ENCODE results near the gene CLDN15.
A peak's percentile ranks its signal among the peaks of the same experiment; 100 is the strongest.
"Not testable (repeated sequence)": the region's sequence is repeated elsewhere in the genome, so short reads cannot be mapped to it uniquely, and the experiment has no call there.

CLDN15 gene

DNA sequence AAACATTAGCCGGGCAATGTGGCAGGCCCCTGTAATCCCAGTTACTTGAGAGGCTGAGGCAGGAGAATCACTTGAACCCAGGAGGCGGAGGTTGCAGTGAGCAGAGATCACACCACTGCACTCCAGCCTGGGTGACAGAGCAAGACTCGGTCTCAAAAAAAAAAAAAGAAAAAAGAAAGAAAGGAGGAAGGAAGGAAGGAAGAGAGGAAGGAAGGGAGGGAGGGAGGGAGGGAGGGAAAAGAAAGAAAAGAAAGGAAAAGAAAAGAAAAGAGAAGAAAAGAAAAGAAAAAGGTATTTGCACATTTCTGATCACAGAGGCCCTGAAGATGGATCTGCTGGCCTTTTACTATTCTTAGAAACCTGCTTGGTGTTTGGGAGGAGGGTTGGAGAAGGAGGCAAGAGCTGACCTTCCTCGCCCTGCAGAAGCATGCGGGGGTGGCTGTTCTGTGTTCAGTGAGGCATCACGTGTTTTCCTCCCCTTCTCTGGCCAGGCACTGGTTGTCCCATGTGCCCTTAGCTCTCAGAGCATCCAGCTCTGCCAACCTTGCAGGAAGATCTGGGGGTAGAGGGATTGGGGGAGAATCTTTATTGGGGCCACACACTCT, 26.6 kb upstream of the CLDN15 start:
- not testable (repeated sequence) for H3K27me3 ChIP-seq (ENCODE audit: control insufficient read depth, insufficient read depth, low read length); H3K9ac ChIP-seq (ENCODE audit: low read length); H3K9me3 ChIP-seq (ENCODE audit: control insufficient read depth, low read length); H3K4me1 ChIP-seq (ENCODE audit: control insufficient read depth, insufficient read depth, low read length); H3K36me3 ChIP-seq (ENCODE audit: control insufficient read depth, insufficient read depth, low read length); H3K4me3 ChIP-seq (ENCODE audit: low read length)

DNA sequence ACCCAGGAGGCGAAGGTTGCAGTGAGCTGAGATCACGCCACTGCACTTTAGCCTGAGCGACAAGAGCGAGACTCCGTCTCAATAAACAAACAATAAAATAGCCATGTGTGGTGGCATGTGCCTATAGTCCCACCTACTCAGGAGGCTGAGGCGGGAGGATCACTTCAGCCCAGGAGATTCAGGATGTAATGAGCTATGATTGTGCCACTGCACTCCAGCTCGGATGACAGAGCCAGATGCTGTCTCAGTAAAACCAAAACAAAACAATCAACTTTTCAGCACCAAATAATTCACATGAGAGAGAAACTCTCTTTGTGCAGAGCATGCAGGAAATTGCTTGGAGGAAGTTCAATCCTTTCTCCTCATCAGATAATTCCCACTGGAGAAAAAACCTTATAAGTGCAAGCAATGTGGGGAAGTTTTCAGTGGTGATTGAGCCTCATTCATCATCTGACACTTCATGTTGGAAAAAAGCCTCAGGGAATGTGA, 20.7 kb upstream of the CLDN15 start:
- Histone ChIP-seq H3K27me3 (ENCODE audit: control insufficient read depth, insufficient read depth, low read length) (no peaks in the 10 kb centered on the region), H3K4me1 (ENCODE audit: control insufficient read depth, insufficient read depth, low read length) (no peaks in the 10 kb centered on the region), H3K4me3 (ENCODE audit: low read length) (no peak overlapping the region), H3K9ac (ENCODE audit: low read length) (no peak overlapping the region), H3K36me3 (ENCODE audit: control insufficient read depth, insufficient read depth, low read length) (no peaks in the 10 kb centered on the region), H3K9me3 (ENCODE audit: control insufficient read depth, low read length) (no peaks in the 10 kb centered on the region)

DNA sequence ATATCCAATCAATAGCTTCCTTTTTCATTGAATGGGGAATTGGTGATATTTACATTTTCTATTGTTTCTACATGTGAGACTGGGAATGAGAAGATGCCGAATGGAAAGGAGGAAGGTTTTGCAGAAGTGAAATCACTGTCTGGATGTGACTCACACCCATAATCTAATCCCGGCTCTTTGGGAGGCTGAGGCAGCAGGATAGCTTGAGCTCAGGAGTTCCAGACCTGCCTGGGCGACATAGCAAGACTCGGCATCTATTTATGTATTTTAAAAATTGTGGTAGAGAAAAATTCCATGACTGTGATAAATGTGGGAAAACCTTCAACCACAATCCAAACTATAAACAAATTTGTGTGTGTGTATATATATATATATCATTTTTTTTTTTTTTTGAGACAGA, 18.2 kb upstream of the CLDN15 start:
- H3K4me3 ChIP-seq (ENCODE audit: low read length): no peak overlapping the region
- H3K9ac ChIP-seq (ENCODE audit: low read length): no peak overlapping the region
- H3K9me3 ChIP-seq (ENCODE audit: control insufficient read depth, low read length): no peaks in the 10 kb centered on the region
- H3K27me3 ChIP-seq (ENCODE audit: control insufficient read depth, insufficient read depth, low read length): no peaks in the 10 kb centered on the region
- H3K4me1 ChIP-seq (ENCODE audit: control insufficient read depth, insufficient read depth, low read length): peaks cover 5% of the 10 kb centered on the region
- no peaks in the 10 kb centered on the region for H3K36me3 ChIP-seq (ENCODE audit: control insufficient read depth, insufficient read depth, low read length)

DNA sequence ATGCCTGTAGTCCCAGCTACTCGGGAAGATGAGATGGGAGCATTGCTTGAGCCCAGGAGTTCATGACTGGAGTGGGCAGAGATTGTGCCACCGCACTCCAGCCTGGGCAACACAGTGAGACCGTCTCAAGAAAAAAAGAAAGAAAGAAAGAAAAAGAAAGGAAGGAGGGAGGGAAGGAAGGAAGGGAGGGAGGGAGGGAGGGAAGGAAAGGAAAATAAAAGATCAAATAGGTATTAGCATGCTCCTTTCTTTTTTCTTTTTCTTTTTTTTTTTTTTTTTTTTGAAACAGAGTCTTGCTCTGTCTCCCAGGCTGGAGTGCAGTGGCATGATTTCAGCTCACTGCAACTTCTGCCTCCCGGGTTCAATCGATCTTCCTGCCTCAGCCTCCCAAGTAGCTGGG, 15.6 kb upstream of the CLDN15 start:
- H3K36me3 ChIP-seq (ENCODE audit: control insufficient read depth, insufficient read depth, low read length); H3K27me3 ChIP-seq (ENCODE audit: control insufficient read depth, insufficient read depth, low read length); H3K4me3 ChIP-seq (ENCODE audit: low read length); H3K9ac ChIP-seq (ENCODE audit: low read length); H3K4me1 ChIP-seq (ENCODE audit: control insufficient read depth, insufficient read depth, low read length); H3K9me3 ChIP-seq (ENCODE audit: control insufficient read depth, low read length): not testable (repeated sequence)

DNA sequence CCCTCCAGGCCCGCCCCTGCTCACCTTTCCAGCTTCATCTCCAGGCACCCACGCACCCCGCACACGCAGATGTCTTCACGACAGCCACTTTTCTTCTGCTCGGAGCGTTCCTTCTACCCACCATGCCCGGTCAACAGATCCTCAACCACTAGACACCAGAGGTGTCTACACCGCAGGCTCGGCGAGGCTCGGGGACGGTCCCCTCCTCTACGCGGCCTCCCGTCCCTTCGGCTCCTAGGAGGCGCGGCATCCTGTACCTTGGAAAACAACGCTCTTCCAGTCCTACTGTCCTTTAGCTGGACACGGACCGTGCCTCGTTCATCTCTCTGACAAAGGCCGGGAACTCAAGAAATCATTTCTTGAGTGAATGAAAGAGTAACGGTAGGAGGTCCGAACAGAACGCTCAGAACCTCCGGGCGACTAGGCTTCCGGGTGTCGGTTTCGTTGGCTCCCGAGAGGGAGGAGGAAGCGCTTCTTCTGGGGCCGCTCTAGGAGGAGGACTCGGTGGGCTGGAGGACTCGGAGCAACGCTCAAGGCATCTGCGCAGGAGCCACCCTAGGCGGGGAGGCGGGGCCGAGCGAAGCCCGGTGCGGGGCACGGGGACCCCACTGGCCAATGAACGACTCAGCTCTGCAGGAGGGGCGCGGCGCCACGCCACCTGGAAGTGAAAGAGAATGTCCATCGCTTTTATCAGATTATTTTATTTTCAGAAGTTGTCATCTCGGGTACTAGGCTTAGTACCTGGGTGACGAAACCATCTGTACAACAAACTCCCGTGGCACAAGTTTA, 14.5 kb upstream of the CLDN15 start:
- Histone ChIP-seq H3K36me3 (ENCODE audit: control insufficient read depth, insufficient read depth, low read length) (no peaks in the 10 kb centered on the region), H3K27me3 (ENCODE audit: control insufficient read depth, insufficient read depth, low read length) (no peaks in the 10 kb centered on the region), H3K4me1 (ENCODE audit: control insufficient read depth, insufficient read depth, low read length) (peaks cover 10% of the 10 kb centered on the region), H3K4me3 (ENCODE audit: low read length) (peak overlapping the region; percentile 82), H3K9ac (ENCODE audit: low read length) (peak overlapping the region; percentile 84), H3K9me3 (ENCODE audit: control insufficient read depth, low read length) (no peaks in the 10 kb centered on the region)

DNA sequence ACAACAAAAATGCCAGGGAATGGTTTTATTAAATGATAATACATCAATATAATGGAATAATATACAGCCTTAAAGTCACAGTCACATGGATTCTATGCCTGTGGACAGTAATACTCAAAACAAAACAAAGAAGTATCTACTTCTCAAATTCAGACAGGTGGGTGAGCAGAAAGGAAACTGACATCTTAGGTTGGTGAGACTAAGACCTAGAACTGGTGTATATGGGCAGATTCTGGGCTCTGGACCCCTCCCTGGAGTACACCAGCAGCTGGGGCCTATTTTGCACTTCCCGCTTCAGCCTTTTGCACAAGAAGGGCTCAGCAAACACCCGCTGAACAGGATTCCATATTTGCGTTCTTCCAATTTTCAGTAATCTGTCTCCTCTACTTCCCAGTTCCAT, 12.7 kb upstream of the CLDN15 start:
- no peaks in the 10 kb centered on the region for H3K36me3 ChIP-seq (ENCODE audit: control insufficient read depth, insufficient read depth, low read length)
- H3K4me1 ChIP-seq (ENCODE audit: control insufficient read depth, insufficient read depth, low read length): peaks cover 17% of the 10 kb centered on the region
- H3K4me3 ChIP-seq (ENCODE audit: low read length): no peak overlapping the region
- no peaks in the 10 kb centered on the region for H3K27me3 ChIP-seq (ENCODE audit: control insufficient read depth, insufficient read depth, low read length)
- no peaks in the 10 kb centered on the region for H3K9me3 ChIP-seq (ENCODE audit: control insufficient read depth, low read length)
- H3K9ac ChIP-seq (ENCODE audit: low read length): no peak overlapping the region

DNA sequence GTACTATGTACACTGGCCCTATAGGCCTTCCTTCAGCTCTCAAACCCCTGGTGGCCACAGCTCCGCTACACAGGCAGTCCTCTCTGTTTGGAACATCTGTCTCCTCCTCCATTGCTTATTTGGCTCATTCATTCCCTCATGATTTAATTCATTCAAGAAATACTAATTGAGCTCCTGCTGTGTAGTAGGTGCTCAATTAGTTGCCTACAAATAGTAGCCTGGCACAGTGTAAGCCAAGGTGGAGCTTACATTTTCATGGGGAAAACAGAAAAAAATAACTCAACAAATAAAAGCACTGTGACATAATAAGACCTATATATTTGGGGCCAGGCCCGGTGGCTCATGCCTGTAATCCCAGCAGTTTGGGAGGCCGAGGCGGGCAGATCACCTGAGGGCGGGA, 10.7 kb upstream of the CLDN15 start:
- Histone ChIP-seq H3K36me3 (ENCODE audit: control insufficient read depth, insufficient read depth, low read length) (no peaks in the 10 kb centered on the region), H3K4me1 (ENCODE audit: control insufficient read depth, insufficient read depth, low read length) (peaks cover 28% of the 10 kb centered on the region), H3K9me3 (ENCODE audit: control insufficient read depth, low read length) (no peaks in the 10 kb centered on the region), H3K9ac (ENCODE audit: low read length) (no peak overlapping the region), H3K27me3 (ENCODE audit: control insufficient read depth, insufficient read depth, low read length) (no peaks in the 10 kb centered on the region), H3K4me3 (ENCODE audit: low read length) (no peak overlapping the region)

DNA sequence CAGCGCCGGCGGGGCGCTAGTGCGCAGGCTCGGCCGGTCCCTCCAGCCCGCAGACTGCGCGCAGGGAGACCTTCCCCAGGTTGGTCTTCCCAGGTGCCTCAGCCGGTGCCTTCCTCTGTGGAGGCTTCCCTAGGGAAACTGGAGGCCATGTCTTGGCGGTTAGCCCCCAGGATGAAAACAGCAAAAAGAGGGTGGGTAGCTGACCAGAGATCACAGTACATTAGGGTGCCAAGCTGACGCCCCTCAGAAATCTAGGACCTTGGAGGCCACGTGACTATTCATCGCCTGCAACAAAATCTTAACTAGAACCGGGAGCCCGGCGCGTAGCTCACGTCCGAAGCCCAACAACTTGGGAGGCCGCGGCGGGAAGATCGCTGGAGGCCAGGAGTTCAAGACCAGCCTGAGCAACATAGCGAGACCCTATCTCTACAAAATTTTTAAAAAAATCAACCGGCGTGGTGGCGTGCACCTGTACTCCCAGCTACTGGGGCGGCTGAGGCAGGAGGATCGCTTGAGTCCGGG, 7.6 kb upstream of the CLDN15 start:
- Histone ChIP-seq H3K9ac (ENCODE audit: low read length) (peak overlapping the region; percentile 85), H3K4me1 (ENCODE audit: control insufficient read depth, insufficient read depth, low read length) (peaks cover 29% of the 10 kb centered on the region), H3K36me3 (ENCODE audit: control insufficient read depth, insufficient read depth, low read length) (no peaks in the 10 kb centered on the region)

DNA sequence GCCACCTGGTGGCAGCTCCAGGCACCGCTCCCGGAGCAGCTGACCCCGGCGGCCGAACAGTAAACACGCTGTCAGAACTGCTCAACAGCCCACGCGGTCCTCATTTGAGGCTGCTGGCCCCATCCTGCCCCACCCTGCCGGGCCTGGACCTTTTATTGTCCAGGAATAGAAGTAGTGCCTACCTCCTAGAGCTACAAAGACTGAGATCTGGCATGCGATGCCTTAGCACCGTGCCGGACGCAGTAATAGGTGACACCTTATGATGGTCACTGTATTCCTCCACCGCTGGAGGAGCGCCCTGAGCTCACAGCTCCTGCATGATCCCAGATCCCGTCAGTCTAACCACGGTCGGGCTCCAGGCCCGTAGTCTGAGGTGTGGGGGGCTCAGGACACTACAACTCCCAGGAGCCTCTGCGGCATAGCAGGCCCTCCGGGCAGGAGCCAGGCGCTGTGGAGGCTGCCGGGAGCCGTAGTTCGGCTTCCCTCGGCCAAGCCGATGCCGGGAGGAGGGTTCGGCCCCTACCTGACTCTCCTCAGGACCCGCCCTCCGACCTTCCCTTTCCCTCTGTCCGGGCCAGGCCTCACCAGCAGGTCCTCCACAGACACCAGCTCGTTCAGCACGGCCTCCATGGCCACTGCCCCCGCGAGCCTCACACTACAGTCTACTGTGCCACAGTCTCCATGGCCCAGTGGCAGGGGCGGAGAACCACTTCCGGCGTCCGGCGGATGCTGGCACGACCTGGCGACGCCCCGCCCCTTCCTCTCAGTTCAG, 7.0 kb upstream of the CLDN15 start, which contains the start of gene FIS1:
TSS of gene FIS1 (minus strand) at position 707 of the 772 bp plus-strand sequence. CDS start at position 630, 77 bp downstream.
- H3K27me3 ChIP-seq (ENCODE audit: control insufficient read depth, insufficient read depth, low read length): no peaks in the 10 kb centered on the region
- no peaks in the 10 kb centered on the region for H3K9me3 ChIP-seq (ENCODE audit: control insufficient read depth, low read length)
- peaks cover 34% of the 10 kb centered on the region for H3K4me1 ChIP-seq (ENCODE audit: control insufficient read depth, insufficient read depth, low read length)
- H3K9ac ChIP-seq (ENCODE audit: low read length): peak within 1 kb of the TSS; percentile 85
- H3K36me3 ChIP-seq (ENCODE audit: control insufficient read depth, insufficient read depth, low read length): no peaks in the 10 kb centered on the region
- peak within 1 kb of the TSS; percentile 97 for H3K4me3 ChIP-seq (ENCODE audit: low read length)

More for the DNA sequence above, 7.6 kb upstream of the CLDN15 start:
- peak overlapping the region; percentile 97 for H3K4me3 ChIP-seq (ENCODE audit: low read length)
- H3K9me3 ChIP-seq (ENCODE audit: control insufficient read depth, low read length): no peaks in the 10 kb centered on the region
- H3K27me3 ChIP-seq (ENCODE audit: control insufficient read depth, insufficient read depth, low read length): no peaks in the 10 kb centered on the region

DNA sequence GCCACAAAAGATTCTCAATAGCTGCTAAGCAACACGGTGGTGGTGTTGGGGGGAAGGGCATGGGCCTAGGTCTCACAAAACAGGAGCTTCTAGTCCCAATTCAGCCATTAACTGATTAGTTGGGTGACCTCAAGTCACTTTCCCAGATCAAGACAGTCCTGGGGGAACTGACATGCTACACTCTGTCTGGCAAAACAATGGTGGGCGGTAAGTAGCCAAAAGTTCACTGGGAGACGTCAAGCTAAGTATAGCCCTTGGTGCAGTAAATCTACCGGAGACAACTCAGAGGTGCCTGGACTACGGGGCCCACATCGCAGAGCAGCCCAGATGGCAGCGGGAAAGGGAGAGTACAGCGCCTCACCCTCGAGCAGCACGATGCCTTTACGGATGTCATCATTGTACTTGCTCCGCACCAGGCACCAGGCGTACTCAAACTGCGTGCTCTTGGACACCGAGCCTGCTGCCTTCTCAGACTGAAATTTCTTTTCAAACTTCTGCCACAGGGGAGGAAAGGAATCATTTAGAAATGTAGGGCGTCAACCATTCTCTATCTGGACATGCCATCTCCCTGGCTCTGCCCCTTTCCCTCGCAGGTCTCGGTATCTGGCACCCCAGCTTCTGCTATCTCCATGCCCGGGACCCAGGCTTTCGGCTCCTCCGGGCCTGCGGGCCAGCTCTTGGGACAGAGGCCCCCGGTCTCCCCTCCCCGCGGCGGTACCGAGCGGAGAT, 6.2 kb upstream of the CLDN15 start:
- peak overlapping the region; percentile 97 for H3K4me3 ChIP-seq (ENCODE audit: low read length)
- H3K27me3 ChIP-seq (ENCODE audit: control insufficient read depth, insufficient read depth, low read length): no peaks in the 10 kb centered on the region
- H3K4me1 ChIP-seq (ENCODE audit: control insufficient read depth, insufficient read depth, low read length): peaks cover 35% of the 10 kb centered on the region
- no peaks in the 10 kb centered on the region for H3K36me3 ChIP-seq (ENCODE audit: control insufficient read depth, insufficient read depth, low read length)
- H3K9ac ChIP-seq (ENCODE audit: low read length): peak overlapping the region; percentile 85
- H3K9me3 ChIP-seq (ENCODE audit: control insufficient read depth, low read length): no peaks in the 10 kb centered on the region

DNA sequence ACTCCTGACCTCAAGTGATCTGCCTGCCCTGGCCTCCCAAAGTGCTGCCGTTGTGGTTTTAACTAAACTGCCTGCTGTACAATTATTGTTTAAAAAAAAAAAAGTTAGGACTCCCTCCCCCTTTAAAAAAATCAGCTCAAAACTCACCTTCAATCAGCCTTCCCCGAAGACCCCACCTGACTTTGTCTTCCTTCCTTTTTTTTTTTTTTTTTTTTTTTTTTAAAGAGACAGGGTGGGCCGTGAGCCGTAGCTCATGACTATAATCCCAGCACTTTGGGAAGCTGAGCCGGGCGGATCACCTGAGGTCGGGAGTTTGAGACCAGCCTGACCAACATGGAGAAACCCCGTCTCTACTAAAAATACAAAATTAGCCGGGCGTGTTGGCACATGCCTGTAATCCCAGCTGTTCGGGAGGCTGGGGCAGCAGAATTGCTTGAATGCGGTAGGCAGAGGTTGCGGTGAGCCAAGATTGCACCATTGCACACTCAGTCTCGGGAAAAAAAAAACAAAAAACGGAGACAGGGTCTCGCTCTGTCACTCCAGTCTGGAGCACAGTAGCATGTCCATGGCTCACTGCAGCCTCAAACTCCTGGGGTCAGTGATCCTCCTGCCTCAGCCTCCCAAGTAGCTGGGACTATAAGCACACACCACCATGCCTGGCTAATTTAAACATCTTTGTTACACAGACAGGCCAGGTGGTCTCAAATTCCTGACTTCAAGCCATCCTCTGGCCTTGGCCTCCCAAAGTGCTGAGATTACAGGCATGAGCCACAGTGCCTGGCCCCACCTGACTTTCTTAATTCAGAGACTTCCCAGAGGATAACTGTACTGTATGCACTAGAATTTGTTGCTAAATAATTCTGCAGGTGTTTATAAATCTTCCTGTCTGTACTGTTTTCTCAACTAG, 4.1 kb upstream of the CLDN15 start:
- Histone ChIP-seq H3K4me1 (ENCODE audit: control insufficient read depth, insufficient read depth, low read length) (peaks cover 52% of the 10 kb centered on the region), H3K27me3 (ENCODE audit: control insufficient read depth, insufficient read depth, low read length) (no peaks in the 10 kb centered on the region), H3K9me3 (ENCODE audit: control insufficient read depth, low read length) (no peaks in the 10 kb centered on the region), H3K36me3 (ENCODE audit: control insufficient read depth, insufficient read depth, low read length) (peaks cover 4% of the 10 kb centered on the region), H3K9ac (ENCODE audit: low read length) (no peak overlapping the region), H3K4me3 (ENCODE audit: low read length) (no peak overlapping the region)

All from mucosa of stomach (tissue), 1 donor.